Right lung (tissue), 5 donors: ENCODE results near the gene PITPNB. TPM values are rescaled to one million over a fixed set of nuclear protein-coding genes. Genes with fewer than 3 reads are reported as not detected.
A peak's percentile ranks its signal among the peaks of the same experiment; 100 is the strongest.

Experiments
- DNase-seq, 2 donors: peaks; one replicate each; pipeline ENCODE4 v3.0.0-alpha.2; 2013
- polyA plus RNA-seq, 5 donors: library from polyadenylated mRNA; unstranded; fragments of 120-200 nt; gene quantifications; one replicate each; pipeline versions ENCODE4 v1.2.1 to v1.2.3, GENCODE V29; 2013; ENCODE audit warnings: inconsistent platforms in 1 of 5, low replicate concordance in 1 of 5; ENCODE audit not compliant: insufficient read length in 5 of 5, insufficient read depth in 1 of 5

The PITPNB gene
- polyA plus RNA-seq, 5 donors: 59.1 to 81.1 (median 71.4) TPM

DNA sequence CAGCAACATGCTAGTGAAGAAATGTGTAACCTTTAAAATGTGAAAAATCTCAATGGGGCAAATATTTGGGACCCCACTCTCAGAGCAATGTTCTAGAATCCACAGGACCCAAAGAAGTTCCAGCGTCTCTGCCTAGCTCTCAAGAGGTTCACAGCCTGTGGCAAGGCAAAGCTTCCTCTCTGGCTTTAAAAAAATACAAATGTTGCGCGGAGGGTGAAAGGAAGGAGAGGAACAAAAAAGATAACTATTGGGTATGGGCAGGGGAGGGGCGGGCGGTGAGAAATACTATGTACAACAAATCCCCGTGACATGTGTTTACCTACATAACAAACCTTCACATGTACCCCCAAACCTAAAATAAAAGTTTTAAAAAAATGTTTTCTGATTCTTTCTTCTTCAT is 53.6 kb downstream of the PITPNB start:
- DNase-seq: no peak

GRCh38 chr22:27863556-27863955 is 55.5 kb downstream of the PITPNB start:
- DNase-seq: no peak

DNA sequence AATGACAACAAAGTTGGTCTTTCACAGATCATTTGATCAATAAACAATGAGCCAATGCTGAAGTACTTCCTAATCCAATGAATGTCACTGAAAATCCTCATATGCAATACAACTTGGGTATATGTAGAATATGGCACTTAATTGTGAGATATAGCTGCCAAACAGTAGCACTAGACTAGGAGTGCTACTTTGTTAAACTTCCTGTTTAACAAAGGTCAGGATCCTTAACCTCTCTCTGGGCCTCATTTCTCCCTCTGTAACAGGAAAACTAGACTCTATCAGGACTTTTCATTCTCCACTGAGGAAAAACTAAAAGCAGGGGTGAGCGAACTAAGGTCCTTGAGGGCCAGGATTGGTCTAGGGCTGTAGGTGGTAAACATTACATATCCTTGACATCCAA is 56.1 kb downstream of the PITPNB start:
- no peak for DNase-seq

GRCh38 chr22:27859336-27859735 is 59.7 kb downstream of the PITPNB start:
- DNase-seq: no peak

DNA sequence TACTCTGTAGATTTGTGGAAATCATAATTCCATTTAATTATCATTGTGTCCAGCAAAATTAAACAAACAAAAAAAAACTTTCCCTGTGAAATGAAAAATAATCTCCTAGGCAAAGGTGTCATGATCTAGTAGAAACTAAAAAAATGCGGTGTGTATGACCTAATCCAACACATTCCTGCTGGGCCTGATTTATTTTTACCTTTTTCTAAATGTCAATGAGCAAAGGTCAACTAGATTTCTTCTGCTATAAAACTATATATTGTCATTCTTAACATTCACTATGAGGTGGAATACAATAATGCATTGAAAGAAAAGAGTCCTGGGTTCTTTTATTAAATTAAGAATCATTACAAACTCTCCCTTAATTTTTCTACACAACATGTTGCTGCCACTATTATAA is 60.4 kb downstream of the PITPNB start:
- DNase-seq: no peak

GRCh38 chr22:27857443-27857842 is 61.6 kb downstream of the PITPNB start:
- no peak for DNase-seq

DNA sequence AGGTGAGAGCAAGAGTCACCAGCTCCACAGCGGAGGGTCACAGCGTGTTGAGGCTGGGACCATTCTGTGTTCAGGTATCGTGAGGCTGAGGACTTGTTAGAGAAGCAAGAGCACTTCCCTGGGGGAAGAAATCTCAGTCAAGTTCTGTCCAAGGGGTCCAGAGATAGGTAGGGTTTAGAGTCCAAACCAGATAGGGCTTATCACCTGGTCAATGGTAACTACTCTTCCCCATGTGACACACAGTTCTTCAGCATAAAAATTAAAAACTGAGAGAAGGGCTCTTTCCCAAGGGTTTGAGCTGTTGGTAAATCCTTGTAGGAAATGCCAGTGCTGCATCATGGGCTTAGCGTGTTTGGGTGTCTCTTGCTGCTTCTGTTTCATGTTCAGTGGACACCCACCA is 62.7 kb downstream of the PITPNB start:
- DNase-seq: no peak

DNA sequence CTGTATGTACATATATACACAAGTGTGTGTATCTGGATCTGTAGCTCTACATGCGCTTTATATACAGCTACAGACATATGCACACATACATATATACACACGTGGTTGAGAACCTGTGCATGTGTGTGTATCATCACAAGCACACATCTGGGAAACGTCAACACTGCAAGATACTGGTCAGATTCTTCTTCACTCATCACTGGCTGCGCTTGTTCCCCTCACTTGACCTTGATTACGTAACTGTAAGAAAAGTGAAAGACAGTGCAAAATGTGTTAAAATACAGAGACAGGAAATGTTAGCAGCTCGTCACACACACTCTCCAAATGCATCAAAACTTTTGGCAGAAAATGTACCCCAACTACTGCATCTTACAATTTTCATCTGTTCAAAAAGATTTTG is 65.6 kb downstream of the PITPNB start:
- DNase-seq: no peak

DNA sequence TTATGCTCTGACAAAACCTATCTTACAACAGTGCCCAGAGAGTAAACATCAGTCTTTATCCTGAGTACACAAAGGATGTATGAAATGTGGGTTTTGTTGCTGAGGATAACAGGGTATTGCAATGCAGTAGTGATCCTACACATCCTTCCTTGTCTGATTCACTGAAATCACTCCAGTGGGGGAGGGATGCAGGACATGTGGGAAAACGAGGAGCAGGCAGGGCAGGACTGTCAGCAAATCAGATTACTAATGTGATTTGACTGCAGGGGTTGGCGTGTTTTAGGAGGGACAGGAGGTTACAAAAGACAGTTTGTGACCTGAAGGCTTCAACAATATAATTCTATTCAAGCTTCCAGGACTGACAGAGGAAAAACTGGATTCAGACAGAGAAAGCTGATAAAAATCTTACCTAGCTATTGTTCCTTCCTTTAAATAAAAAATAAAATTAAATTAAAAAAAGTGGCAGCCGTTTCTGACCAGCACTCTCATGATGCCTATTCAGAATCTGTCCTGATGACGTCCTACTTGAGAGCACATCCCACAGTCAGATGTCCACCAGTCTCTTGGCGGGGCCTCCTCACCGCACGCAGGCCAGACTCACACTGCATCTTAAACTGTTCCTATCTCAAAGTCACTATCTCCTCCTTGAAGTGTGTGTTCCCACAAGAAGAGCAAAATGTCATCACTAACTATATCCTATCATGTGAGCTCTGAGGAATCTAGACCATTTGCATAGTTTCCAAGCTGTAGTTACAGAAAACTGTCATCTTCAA is 66.9 kb downstream of the PITPNB start:
- no peak for DNase-seq

GRCh38 chr22:27850000-27850521 is 69.0 kb downstream of the PITPNB start:
- peak in 1 of 2 donors; percentile 28 for DNase-seq

DNA sequence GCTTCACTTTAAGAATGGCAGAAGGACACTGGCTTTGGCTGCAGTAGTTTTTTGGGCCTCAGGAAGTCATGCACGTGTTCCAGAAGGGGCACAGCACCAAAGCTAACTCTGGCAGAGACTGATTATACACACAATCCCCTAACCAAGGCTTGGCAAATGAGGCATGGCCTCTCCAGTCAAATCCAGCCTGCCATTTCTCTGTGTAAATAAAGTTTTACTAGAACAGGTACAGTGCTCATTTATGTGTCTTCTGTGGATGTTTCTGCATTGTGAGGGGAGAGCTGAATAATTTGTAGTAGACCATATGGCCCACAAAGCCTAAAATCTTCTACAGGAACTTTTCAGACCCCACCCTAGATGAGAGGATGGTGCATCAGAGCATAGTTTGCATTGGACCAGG is 71.1 kb downstream of the PITPNB start:
- DNase-seq: no peak

GRCh38 chr22:27846910-27847309 is 72.1 kb downstream of the PITPNB start:
- no peak for DNase-seq

- no peak for DNase-seq
Measured at GRCh38 chr22:27846248-27846757, 72.8 kb downstream of the PITPNB start.

DNA sequence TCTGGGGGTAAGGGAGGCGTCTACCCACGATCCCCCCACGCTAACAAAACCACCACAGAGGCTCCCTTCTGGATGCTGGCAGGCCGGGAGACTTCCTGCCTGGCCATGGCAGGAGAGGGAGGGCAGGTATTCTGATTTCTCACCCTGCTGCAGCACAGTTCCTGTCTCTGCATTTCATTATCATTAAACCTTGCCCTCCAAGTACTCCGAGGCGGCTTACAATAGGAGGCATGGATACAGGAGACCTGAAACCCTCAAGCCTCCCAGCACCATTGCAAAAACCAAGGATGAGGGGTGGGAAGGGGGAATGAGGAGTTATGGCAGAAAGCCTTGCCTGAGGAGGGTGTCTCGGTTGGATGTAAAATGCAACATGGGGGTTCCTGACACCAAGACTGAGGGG is 73.4 kb downstream of the PITPNB start:
- DNase-seq: no peak

- DNase-seq: no peak
Measured at GRCh38 chr22:27844656-27845591, 74.1 kb downstream of the PITPNB start.

DNA sequence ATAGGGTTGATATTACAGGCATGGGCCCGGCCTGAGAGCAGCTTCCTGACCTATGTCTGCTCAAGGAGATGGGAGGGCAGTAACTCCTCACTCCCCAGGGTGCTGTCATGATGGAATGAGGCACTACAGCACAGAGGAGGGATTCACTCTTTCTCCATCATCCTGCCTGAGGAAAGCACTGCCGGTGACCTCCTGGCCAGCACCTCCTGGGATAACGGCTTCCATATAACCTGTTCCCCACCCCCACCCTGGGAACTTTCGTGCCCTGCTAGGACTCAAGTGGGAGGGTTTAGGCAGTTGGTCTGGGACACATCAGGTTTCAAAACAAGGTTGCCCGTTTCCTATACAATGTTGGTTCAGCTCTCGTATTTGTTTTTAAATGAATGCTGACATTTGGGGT is 74.8 kb downstream of the PITPNB start:
- DNase-seq: no peak

DNA sequence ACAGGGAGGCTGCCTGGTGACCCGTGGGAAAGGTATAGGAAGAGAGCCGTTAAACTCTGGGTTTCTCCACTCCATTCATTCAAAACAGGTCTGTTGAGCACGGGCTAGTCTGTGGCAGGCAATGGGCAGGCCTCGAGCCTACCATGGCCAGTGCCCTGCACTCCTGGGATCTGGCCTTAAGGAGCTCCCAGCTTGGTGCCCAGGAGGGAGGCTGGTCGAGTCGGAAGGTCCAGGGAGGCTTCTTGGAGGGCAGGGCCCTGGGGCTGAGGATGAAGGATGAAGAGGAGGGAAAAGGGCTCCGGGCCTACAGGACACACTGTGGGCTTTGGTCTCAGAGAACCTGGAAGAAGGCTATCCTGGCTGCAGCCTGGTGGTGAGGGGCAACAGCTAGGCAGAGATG is 75.6 kb downstream of the PITPNB start:
- no peak for DNase-seq

DNA sequence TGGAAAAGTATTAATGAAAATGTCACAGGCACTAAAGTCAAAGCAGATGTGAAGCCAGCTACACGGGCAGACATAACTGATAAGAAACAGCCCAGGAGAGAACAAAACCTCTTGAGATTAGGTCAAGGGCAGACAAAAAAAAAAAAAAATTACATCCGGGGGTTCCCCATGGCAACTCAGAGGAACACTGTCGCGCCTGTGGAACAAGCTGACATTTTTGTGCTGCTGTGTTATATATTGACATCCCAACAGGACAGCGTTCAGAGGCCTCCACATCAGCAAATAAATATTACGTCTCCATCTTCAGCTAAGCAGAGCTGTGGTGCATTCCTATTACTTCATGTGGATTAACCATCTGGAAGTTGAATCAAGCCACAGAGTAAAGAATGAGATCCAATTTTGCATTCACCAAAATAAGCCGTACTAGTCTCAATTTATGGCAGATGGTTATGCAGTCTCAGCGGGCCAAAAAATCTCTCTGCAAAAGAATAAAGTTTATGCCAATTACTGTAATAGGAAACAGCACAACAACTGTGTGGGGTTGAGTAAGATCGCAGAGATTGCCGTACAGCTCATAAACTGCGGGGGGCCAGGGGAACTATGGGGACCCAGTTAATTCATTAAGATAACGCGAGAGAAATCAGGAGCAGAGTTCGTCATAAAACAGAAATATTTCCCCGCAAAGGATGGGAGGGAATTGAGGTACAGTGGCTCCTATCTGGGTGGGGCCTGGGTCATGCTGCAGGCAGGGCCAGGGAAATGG is 76.2 kb downstream of the PITPNB start:
- DNase-seq: no peak

- no peak for DNase-seq
Measured at GRCh38 chr22:27842201-27842600, 76.9 kb downstream of the PITPNB start.

- no peak for DNase-seq
Measured at GRCh38 chr22:27840436-27840835, 78.6 kb downstream of the PITPNB start.

DNA sequence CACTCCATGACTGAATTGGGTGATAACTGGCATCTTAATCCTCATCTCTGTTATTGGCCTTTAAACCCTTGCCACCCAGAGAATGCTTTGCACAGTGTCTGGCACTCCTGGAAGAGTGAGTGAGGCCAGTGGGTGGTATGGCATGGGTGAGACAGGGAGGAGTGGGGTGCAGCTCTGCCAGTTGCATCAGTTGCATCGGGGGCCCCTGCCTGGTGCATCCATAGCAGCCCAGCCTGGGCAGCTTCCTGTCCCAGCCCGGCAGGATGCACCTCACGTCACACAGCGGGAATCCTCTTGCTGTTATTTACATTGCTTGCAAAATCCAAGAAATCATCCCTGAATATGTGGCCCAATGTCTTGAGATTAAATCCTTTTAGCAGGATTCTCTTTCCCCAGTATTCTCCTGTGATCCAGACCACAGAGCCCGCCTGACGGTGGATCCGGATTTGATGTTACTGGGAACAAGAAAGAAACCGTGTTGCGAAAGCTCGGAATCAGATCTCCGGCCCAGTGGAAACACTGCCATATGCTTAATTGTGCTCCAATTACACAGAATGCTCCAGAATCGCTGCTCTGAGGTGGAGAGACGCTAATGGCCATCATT is 79.9 kb downstream of the PITPNB start:
- DNase-seq: no peak
